ENCODE measurements around the gene SOWAHC. TPM values are rescaled to one million over a fixed set of nuclear protein-coding genes. Genes with fewer than 3 reads are reported as not detected.
"Not testable (repeated sequence)": the region's sequence is repeated elsewhere in the genome, so short reads cannot be mapped to it uniquely, and the experiment has no call there.

SOWAHC gene
- total RNA-seq, 1 donor from 2014 or later = 25.5 TPM

DNA sequence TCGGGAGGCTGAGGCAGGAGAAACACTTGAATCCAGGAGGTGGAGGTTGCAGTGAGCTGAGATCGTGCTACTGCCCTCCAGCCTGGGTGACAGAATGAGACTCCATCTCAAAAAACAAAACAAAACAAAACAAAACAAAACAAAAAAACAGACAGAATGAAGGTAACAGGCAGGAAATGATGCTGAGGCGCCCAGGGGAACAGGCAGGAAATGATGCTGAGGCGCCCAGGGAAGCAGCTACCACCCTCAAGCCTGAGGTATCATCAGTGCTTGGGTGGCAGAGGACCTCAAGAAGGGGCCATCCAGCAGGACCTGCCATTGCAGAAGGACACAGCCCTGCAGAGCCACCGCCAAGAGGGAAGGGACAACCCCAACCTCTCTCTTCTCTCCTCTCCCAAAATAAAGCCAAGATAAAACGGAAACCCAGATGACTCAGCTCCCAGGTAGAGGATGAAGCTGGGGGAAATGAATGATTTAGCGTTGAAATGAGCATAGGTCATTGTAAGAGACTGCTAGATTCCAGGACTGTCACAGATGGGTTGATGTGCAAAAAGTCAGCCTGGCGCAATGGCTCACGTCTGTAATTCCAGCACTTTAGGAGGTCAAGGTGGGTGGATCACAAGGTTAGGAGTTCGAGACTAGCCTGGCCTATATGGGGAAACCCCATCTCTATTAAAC, 19.3 kb downstream of the SOWAHC start:
- DNase-seq (ENCODE audit: extremely low spot score in 2 of 2) = no peak
- Histone ChIP-seq H3K4me1 (no peaks in the 10 kb centered on the region), H3K27ac (no peak overlapping the region), H3K9me3 (no peaks in the 10 kb centered on the region), H3K36me3 (no peaks in the 10 kb centered on the region), H3K27me3 (no peaks in the 10 kb centered on the region), H3K4me3 (no peak overlapping the region)
- intact Hi-C loops (cut with DNase I) = no loop called here
- TF ChIP-seq, protein P1, sequence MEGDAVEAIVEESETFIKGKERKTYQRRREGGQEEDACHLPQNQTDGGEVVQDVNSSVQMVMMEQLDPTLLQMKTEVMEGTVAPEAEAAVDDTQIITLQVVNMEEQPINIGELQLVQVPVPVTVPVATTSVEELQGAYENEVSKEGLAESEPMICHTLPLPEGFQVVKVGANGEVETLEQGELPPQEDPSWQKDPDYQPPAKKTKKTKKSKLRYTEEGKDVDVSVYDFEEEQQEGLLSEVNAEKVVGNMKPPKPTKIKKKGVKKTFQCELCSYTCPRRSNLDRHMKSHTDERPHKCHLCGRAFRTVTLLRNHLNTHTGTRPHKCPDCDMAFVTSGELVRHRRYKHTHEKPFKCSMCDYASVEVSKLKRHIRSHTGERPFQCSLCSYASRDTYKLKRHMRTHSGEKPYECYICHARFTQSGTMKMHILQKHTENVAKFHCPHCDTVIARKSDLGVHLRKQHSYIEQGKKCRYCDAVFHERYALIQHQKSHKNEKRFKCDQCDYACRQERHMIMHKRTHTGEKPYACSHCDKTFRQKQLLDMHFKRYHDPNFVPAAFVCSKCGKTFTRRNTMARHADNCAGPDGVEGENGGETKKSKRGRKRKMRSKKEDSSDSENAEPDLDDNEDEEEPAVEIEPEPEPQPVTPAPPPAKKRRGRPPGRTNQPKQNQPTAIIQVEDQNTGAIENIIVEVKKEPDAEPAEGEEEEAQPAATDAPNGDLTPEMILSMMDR (IDR thresholded peaks at IDR 0.05) = no peak
- TF ChIP-seq POLR2AphosphoS5 (IDR thresholded peaks at IDR 0.05; ENCODE audit: insufficient read depth in 1 of 2, low read depth in 1 of 2) (no peak), POLR2A (IDR thresholded peaks at IDR 0.05) (no peak)

GRCh38 chr2:109635426-109636304, 21.5 kb downstream of the SOWAHC start:
- H3K4me1 ChIP-seq = no peaks in the 10 kb centered on the region
- no peaks in the 10 kb centered on the region for H3K27me3 ChIP-seq
- H3K27ac ChIP-seq = no peak overlapping the region
- TF ChIP-seq POLR2A (IDR thresholded peaks at IDR 0.05) (no peak), POLR2AphosphoS5 (IDR thresholded peaks at IDR 0.05; ENCODE audit: insufficient read depth in 1 of 2, low read depth in 1 of 2) (no peak)
- TF ChIP-seq, protein P1 (IDR thresholded peaks at IDR 0.05) = no peak
- no peak for DNase-seq (ENCODE audit: extremely low spot score in 2 of 2)
- no peaks in the 10 kb centered on the region for H3K36me3 ChIP-seq
- no peak overlapping the region for H3K4me3 ChIP-seq
- intact Hi-C loops (cut with DNase I) = no loop called here
- no peaks in the 10 kb centered on the region for H3K9me3 ChIP-seq

DNA sequence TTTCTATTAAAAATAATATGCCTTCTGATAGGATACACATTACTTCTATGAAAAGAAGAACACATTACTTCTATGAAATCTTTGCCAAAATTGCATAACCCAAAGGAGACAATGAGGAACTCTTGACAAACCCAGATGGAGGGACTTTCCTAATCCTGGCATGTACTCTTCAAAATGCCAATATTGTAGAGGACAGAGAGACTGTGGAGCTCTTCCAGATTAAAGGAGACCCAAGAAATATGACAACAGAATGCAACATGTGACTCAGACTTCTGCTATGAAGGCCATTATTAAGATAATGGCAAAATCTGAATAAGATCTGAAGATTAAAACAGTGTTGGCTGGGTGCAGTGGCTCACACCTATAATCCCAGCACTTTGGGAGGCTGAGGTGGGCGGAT, 22.2 kb downstream of the SOWAHC start:
- no peak for TF ChIP-seq POLR2A (IDR thresholded peaks at IDR 0.05)
- Histone ChIP-seq H3K27me3 (no peaks in the 10 kb centered on the region), H3K36me3 (no peaks in the 10 kb centered on the region), H3K9me3 (no peaks in the 10 kb centered on the region), H3K27ac (no peak overlapping the region), H3K4me3 (no peak overlapping the region), H3K4me1 (no peaks in the 10 kb centered on the region)
- intact Hi-C loops (cut with DNase I) = no loop called here
- DNase-seq (ENCODE audit: extremely low spot score in 2 of 2) = no peak

DNA sequence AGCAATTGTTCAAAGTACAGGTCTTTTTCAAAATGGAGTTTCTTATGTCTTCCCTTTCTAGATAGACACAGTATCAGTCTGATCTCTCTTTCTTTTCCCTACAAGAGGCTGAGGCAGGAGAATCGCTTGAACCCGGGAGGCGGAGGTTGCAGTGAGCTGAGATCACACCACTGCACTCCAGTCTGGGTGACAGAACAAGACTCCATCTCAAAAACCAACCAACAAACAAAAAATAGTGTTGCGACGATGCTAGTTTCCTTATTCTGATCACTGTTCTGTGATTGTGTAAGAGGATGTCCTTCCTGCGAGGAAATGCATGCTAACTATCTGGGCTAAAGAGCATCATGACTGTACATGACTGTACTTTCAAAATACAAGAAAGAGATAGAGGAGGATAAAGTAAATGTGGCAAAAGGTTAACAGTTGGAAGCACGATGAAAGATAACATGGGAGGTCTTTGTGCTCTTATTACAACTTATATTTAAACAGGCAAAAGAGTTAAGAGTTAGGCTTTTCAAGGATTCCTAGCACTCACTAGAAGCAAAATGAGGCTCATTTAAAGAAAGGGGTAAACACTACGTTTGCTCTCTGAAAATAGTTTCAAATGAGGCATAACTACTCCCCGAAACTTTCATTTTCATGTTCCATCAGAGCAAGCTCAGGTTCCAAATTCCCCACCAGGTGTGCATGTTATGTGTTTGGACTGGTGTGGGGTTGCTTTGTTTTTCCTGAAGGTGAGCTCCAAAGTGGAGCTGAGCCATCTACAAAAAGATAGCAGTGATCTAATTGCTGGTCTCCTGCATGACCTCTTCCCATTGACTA, 23.8 kb downstream of the SOWAHC start:
- H3K27me3 ChIP-seq = no peaks in the 10 kb centered on the region
- no peak overlapping the region for H3K4me3 ChIP-seq
- intact Hi-C loops (cut with DNase I) = no loop called here
- no peak for DNase-seq (ENCODE audit: extremely low spot score in 2 of 2)
- H3K4me1 ChIP-seq = no peaks in the 10 kb centered on the region
- no peaks in the 10 kb centered on the region for H3K36me3 ChIP-seq
- no peaks in the 10 kb centered on the region for H3K9me3 ChIP-seq
- TF ChIP-seq POLR2A (IDR thresholded peaks at IDR 0.05) (no peak), POLR2AphosphoS5 (IDR thresholded peaks at IDR 0.05; ENCODE audit: insufficient read depth in 1 of 2, low read depth in 1 of 2) (no peak)
- TF ChIP-seq, protein P1 (IDR thresholded peaks at IDR 0.05) = no peak
- no peak overlapping the region for H3K27ac ChIP-seq

GRCh38 chr2:109638795-109639194, 24.6 kb downstream of the SOWAHC start:
- intact Hi-C loops (cut with DNase I) = no loop called here
- H3K27ac ChIP-seq = no peak overlapping the region
- no peak for TF ChIP-seq POLR2A (IDR thresholded peaks at IDR 0.05)
- TF ChIP-seq, protein P1 (IDR thresholded peaks at IDR 0.05) = no peak
- no peak for TF ChIP-seq POLR2AphosphoS5 (IDR thresholded peaks at IDR 0.05; ENCODE audit: insufficient read depth in 1 of 2, low read depth in 1 of 2)
- H3K4me3 ChIP-seq = no peak overlapping the region
- no peak for DNase-seq (ENCODE audit: extremely low spot score in 2 of 2)
- H3K9me3 ChIP-seq = no peaks in the 10 kb centered on the region
- H3K36me3 ChIP-seq = no peaks in the 10 kb centered on the region
- H3K27me3 ChIP-seq = no peaks in the 10 kb centered on the region
- no peaks in the 10 kb centered on the region for H3K4me1 ChIP-seq

- intact Hi-C loops (cut with DNase I); H3K27me3 ChIP-seq; H3K9me3 ChIP-seq; H3K27ac ChIP-seq; H3K36me3 ChIP-seq; DNase-seq (ENCODE audit: extremely low spot score in 2 of 2); H3K4me3 ChIP-seq; H3K4me1 ChIP-seq: not testable (repeated sequence)
These were observed 25.8 kb downstream of the SOWAHC start for GRCh38 chr2:109640000-109640399.
